HUDEP-2 (cell line): ENCODE results near the gene VASH2.
A peak's percentile ranks its signal among the peaks of the same experiment; 100 is the strongest.
"Not testable (repeated sequence)": the region's sequence is repeated elsewhere in the genome, so short reads cannot be mapped to it uniquely, and the experiment has no call there.

Experiments used
- DNase-seq, 76 experiments: peaks; one replicate each; lab custom pipeline; 2025; ENCODE audit not compliant: unreplicated experiment in 76 of 76; lab: John Stamatoyannopoulos, UW

VASH2 gene

DNA sequence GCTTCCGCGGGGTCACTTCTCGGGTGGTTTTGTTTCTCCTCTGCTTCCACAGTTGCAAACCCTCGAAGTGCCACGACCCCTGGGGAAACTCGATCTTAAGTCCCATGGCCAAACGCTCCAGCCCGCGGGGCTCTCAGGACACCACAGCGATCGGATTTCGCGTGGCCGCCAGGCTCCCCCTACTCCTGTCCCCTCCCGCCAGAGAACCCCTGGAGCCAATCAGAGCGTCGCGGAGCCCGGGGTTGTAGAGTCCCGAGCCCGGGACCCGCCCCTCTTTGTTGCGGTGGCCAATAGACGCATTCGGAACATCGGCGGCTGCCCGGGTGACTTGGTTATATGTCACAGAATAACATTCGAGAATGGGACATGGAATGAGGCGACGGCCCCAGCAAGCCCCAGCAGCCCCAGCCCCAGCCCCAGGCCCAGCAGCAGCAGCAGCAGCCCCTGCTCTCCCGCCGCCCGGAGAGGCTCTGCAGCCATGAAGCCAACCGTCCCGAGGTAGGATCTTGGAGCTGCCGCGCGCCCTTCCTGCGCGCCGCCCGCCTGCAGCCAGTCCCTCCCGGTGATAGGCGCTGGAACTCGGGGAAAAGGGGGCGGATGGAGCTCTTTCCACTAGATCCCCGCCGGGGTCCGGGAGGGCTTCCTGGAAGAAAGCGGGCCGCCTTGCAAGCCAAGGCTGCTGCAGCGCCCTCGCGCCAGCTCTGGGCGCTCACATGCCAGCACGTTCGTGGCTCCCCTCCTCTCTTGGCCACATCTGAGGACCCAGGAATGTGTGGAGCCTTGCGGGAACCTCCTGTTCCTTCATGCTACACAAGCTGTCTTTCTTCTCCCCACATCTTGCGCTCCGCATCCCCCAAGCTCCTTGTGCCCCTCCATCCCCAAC, at the start of gene VASH2:
Gene VASH2, plus strand, starts transcription at position 299 of the 883 bp plus-strand sequence. CDS start 1,002 bp downstream, outside the sequence.
- DNase-seq = peak in 14 of 76 experiments; percentile 1 to 34 (median 20)

DNA sequence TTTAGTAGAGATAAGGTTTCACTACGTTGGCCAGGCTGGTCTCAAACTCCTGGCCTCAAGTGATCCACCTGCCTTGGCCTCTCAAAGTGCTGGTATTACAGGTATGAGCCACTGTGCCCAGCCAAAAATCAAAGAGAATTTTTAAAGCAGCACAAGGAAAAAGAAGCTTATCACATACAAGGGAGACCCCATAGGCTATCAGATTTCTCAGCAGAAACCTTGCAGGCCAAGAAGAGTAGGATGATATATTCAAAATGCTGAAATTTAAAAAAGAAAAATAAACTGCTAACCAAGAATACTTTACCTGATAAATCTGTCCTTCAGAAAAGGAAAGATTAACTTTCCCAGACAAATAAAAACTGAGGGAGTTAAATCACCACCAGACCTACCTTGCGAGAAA, 49.1 kb upstream of the VASH2 start:
- DNase-seq = no peak

DNA sequence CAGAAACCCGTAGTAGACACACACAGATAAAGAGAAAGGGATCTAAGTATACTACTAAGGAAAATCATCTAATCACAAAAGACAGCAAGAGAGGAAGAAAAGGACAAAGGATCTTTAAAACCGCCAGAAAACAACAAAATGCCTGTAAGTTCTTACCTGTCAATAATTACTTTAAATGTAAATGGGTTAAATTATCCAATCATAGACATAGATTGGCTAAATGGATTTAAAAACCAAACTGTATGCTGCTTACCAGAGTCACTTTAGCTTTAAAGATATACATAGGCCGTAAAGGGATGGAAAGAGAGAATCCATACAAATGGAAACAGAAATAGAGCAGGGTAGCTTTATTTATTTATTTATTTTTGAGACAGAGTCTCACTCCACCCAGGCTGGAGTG, 48.3 kb upstream of the VASH2 start:
- no peak for DNase-seq

DNA sequence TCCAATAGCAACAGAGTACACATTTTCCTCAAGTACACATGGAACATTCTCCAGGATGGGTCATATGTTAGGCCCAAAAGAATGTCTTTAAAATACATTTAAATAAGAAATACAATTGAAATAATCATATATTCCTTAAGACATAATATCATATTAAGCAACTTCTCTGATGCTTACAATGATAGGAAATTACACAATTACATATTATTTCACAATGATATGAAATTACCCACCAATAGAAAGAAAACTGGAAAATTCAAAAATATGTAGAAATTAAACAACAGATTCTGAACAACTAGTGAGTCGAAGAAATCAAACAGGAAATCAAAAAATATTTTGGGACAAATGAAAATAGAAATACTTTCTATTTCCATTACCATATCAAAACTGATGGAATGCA, 46.7 kb upstream of the VASH2 start:
- DNase-seq = no peak

DNA sequence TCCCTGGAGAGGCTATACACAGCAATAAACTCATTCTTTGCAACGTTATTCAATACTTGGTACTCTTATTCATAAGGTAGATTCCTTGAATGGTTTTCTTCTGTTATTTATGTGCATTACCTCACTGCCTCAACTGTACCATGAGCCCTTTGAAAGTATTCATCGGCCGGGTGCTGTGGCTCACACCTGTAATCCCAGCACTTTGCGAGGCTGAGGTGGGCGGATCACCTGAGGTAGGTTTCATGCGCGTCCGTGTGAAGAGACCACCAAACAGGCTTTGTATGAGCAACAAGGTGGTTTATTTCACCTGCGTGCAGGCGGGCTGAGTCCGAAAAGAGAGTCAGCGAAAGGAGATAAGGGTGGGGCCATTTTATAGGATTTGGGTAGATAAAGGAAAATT, 42.3 kb upstream of the VASH2 start:
- not testable (repeated sequence) for DNase-seq

DNA sequence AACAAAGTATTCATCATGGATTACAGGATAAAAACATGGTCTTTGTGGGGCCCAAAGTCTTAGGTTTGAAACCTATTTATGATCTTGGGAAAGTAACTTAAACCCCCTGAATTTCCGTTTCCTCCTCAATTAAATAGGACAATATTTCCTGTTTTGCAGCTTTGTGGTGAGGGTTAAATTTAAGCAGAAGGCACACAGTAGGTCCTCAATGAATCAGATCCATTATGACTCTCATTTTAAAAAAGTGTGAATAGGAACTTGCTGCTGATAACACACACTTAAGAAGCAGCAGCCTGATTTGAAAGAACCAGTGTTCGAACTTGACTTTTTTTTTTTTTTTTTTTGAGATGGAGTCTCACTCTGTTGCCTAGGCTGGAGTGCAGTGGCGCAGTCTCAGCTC, 41.4 kb upstream of the VASH2 start:
- DNase-seq = no peak

DNA sequence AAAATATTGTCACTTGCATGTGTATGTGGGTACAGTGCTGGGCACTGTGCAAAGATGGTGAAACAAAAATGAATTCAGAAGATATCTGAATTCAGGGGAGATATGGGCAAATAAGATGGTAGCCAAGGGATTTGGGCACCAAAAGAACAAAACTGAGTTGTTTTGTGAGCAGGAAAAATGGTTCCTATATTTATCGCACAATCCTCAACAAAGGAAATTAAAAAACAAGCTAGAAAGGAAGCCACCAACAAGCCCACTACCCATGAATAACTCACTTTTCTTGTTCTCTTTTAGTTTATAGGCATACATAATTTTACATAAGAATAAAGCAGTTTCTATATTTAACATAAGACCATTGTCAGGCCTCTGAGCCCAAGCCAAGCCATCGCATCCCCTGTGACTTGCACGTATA, 40.7 kb upstream of the VASH2 start:
- DNase-seq = no peak

DNA sequence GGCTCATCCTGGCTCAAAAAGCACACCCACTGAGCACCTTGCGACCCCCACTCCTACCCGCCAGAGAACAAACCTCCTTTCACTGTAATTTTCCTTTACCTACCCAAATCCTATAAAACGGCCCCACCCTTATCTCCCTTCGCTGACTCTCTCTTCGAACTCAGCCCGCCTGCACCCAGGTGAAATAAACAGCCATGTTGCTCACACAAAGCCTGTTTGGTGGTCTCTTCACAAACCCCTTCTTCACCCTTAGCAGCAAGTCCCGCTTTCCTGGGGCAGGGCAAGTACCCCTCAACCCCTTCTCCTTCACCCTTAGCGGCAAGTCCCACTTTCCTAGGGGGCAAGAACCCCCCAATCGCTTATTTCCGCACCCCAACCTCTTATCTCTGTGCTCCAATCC, 40.1 kb upstream of the VASH2 start:
- not testable (repeated sequence) for DNase-seq

DNA sequence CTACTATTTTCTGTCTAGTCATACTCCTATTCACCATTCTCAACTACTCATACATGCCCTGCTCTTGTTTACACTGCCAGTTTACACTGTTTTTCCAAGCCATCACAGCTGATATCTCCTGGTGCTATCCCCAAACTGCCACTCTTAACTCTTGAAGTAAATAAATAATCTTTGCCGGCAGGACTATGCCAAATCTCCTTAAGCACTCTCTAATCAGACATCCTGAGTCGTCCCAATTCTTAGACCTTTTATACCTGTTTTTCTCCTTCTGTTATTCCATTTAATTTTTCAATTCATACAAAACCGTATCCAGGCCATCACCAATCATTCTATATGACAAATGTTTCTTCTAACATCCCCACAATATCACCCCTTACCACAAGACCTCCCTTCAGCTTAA, 36.7 kb upstream of the VASH2 start:
- DNase-seq = not testable (repeated sequence)

DNA sequence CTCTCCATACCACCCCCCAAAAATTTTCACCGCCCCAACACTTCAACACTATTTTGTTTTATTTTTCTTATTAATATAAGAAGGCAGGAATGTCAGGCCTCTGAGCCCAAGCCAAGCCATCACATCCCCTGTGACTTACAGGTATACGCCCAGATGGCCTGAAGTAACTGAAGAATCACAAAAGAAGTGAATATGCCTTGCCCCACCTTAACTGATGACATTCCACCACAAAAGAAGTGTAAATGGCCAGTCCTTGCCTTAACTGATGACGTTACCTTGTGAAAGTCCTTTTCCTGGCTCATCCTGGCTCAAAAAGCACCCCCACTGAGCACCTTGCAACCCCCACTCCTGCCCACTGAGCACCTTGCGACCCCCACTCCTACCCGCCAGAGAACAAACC, 36.2 kb upstream of the VASH2 start:
- DNase-seq = not testable (repeated sequence)

DNA sequence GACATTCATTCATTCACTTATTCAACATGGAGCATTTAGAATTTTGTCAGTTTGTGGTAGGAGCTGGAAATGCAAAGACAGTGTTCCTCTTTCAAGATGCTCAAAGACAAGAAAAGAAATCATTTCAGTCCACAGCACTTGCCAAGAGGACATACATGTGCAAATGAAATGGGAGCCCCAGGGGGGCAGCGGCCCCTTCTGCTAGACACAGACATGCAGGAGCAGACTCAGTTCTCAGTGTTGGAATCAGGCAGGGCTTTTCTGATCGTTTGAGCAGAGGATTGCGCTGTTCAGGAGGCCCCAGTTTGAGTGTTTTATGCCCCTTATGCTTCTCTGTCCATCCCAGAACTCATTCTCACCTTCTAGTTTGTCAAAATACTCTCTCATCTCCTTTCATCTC, 35.6 kb upstream of the VASH2 start:
- no peak for DNase-seq

DNA sequence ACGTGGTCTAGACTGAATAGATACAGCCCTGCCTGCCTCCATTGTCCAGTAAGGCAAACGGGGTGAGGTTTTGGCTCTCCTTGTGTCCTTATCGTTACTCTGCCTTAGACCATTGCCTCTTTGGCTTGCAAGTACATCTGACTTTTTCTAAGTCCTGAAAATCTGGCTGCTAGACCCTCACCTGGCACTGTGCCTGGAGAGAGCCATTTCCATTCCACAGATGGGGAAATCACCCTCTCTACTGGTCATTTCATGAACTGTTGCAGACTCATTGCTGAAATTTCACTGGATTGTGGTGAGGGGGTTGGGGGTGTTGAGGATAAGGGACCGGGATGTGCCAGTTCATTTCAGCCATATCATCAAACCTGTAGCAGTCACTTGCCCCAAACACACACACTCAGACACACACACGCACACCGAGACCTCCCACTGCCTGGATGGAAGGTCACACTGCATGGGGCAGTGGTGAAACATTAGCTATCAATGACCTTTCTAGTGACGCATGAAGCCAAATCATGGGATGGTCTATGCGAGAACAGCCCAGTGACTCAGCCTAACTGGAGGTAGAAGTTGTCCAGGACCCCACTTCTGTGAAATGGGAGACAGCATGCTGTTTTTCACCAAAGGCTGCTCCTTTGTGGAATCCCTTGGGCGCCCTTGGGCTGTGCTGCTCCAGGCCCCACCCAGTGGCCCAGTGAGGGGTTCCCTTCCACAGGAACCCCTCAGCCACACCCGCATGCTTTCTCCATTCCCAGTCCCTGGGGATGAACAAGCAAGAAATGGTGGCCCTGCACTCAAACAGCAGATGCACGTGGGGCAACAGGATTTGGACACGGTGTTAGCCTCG, 34.9 kb upstream of the VASH2 start:
- peak in 1 of 76 experiments; percentile 6 for DNase-seq

DNA sequence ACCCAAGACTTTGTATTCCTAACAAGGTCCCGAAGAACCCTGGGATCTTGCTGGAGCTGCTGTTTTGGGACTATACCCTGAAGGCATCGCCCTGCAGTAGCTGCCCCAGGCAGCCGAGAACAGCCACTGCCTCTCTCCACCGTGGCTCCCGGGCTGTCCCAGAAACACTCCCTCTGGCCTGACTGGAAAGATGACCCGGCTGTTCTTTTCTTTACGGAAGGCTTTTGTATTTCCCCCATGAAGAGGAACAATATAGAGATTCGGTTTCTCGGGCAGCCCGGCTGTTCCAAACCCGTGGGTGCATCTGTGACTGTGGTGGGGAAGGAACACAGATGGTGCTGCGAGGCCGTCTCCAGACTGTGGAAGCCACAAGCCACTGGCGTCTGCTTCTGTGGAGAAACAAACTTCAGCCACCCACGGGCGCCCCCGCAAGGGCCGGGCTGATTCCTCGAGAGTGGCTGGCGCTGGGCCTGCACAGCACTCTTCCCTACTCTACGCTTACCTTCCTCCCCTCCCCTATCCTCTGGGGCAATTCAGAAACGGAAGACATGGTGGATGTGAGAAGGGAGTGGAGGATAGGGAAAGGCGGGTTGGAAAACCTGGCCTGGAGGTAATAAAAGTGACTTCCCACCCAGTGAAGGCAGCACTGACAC, 33.7 kb upstream of the VASH2 start:
- DNase-seq = no peak

DNA sequence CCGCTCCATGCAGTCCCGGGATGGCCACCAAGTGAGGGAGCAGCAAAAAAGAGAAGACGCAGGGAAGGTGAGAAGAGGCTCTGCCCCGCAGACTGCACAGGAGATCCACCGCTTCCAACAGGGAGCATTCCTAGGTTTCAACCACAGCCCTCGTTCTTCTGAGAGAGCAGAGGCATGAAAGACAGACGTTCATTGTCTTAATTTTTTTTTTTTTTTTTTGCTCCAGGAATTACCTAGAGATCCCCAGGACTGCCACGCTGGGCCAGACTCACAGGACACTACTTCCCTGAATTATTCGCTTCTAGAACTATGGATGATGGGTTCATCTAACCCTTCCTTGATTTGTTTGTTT, 33.2 kb upstream of the VASH2 start:
- DNase-seq = no peak

DNA sequence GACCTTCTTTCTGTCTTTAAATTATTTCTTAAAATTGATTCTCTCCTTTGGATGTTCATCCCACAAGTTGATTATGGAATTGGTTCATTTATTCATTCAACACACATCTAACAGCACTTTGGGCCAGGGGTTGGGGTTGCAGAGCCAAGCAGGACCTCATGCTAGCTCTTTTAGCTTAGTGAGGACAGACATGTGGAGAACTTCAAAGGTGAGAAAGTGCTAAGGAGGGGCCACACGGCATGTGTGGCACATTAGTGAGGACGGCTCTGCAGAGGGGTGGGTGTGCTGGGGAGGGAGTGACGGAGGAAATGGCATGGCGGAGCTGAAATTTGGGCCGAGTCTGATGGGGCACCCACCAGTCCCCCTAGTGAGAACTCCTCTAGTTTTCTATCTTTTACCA, 32.5 kb upstream of the VASH2 start:
- DNase-seq = no peak

DNA sequence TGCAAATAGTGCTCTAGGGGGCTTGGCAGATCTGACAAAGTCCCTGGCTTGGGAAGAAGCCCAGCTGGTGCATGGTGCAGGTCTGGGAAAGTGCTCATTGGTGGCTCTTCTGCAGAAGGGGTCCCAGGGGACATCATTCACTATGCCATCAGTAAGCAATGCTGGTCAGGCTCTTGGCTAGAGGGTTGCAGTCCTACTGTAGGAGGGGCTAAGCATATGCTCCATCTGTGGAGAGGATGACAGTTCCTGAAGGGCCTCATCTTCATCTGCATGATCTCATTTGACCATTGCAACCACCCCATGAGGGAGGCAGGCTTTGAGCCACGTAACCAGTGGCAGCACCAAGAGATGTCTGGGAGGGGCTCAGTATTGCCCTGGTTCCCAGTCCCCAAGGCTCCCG, 31.5 kb upstream of the VASH2 start:
- DNase-seq = no peak

DNA sequence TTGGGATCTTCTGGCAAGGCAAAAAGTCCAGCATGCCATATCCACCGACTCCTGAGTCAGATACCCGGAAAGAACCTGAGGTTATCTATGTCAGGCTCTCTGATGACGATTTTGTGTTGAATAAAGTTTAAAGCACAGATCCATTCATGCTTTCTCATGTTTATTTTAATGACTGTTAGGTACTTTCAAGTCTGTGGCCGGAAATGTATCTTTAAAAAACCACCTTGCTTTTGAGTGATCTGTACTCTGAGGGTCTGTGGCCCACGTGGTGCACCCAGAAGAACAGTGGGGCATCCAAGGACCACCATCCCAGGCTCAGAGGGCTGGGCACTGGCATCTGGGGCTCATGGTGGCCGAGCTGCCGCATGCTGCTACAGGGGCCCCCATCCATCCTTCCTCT, 30.1 kb upstream of the VASH2 start:
- no peak for DNase-seq

DNA sequence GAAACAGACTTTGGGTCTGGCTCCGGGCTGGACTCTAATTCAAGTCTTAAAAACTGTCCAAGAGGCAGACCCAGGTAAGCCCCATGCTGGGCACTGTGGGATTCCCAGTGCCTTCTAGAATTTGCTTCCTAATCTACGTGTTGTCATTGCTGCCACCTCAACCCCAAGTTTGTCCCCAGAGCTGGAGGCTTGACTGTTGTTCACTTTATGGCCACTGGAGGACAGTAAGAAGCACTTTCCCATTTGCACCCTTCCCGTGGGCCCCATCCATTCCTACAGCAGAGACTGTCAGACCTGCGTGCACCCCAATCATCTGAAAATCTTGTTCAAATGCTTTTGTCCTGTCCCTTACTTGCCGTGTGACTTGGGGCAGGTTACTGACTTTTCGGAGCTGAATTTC, 29.4 kb upstream of the VASH2 start:
- DNase-seq = peak in 2 of 76 experiments; percentile 2 to 8

DNA sequence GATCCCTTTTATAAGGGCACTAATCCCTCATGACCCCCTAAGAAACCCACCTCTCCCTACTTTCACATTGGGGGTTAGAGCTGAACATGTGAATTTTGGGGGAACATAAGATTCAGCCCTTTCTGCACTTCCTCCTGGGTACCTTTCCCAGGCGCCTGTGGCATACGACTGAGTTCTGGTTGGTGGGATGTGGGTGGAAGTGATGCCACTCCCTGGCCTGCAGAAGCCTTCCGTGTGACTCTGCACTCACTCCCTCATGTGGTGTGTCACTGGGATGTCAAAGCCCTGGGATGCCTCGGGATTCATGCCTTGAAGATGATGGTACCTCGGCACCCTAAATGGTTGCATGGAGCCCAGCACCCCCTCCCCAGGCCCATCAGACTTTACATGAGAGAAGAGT, 28.3 kb upstream of the VASH2 start:
- DNase-seq = no peak

DNA sequence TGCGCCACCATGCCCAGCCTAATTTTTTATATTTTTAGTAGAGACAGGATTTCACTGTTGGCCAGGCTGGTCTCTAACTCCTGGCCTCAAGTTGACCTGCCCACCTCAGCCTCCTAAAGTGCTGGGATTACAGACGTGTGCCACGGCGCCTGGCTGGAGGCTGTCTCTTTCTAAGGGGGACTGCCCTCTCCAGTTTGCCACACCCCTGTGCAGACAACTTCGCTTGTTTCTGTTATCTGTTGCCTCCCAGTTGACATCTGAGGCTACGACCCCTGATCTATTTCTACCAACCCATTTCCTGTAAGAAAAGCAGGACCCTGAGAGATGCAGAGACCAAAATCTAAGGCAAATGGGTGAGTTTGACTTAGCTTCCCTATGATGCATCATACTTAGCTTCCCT, 24.0 kb upstream of the VASH2 start:
- no peak for DNase-seq
